Measurements from ENCODE around the gene LHFPL3. TPM values are rescaled to one million over a fixed set of nuclear protein-coding genes. Genes with fewer than 3 reads are reported as not detected.

LHFPL3 gene
- polyA plus RNA-seq, 1 of the 3 experiments (the other 2 are of a cell fraction) = not detected

- Histone ChIP-seq H2AFZ (ENCODE audit: low read depth) (no peak overlapping the region), H3K27ac (ENCODE audit: low read depth in 2 of 2, low read length in 1 of 2) (no peak overlapping the region), H3K79me2 (ENCODE audit: insufficient read depth) (no peaks in the 10 kb centered on the region), H3K9ac (no peak overlapping the region), H3K9me3 (no peaks in the 10 kb centered on the region), H3K4me3 (ENCODE audit: low read depth in 2 of 2, low read length in 1 of 2) (no peak overlapping the region), H3K27me3 (ENCODE audit: insufficient read depth) (peaks cover 29% of the 10 kb centered on the region), H3K9me2 (no peaks in the 10 kb centered on the region), H3K4me1 (ENCODE audit: control insufficient read depth in 1 of 2, insufficient read depth in 2 of 2, low read depth in 1 of 2, low read length in 1 of 2) (no peaks in the 10 kb centered on the region), H3K4me2 (no peak overlapping the region), H3K36me3 (replicated peaks in 1 of 2; ENCODE audit: control insufficient read depth in 1 of 2, insufficient read depth in 2 of 2, low read length in 1 of 2) (no peaks in the 10 kb centered on the region), H3F3A (replicated peaks; ENCODE audit: insufficient read depth) (no peaks in the 10 kb centered on the region), H4K20me1 (ENCODE audit: insufficient read depth) (no peaks in the 10 kb centered on the region; the same call in 1 of the 2 replicates)
- no peak for DNase-seq
- TF ChIP-seq USF1 (IDR thresholded peaks at IDR 0.05; ENCODE audit: borderline replicate concordance, low read depth) (no peak), CTCF (IDR thresholded peaks at IDR 0.05) (no peak), POLR2AphosphoS5 (IDR thresholded peaks at IDR 0.05; ENCODE audit: low read depth, low read length) (no peak), CHD2 (IDR thresholded peaks at IDR 0.05; ENCODE audit: low read length, partially characterized antibody) (no peak), NFIC (IDR thresholded peaks at IDR 0.05; ENCODE audit: borderline replicate concordance) (no peak), REST (IDR thresholded peaks at IDR 0.05; ENCODE audit: low read depth, low read length) (no peak), FOSL2 (IDR thresholded peaks at IDR 0.05; ENCODE audit: borderline replicate concordance, low read depth) (no peak), FOXM1 (IDR thresholded peaks at IDR 0.05; ENCODE audit: low read depth) (no peak), SMC3 (IDR thresholded peaks at IDR 0.05; ENCODE audit: low read depth, low read length) (no peak), PBX3 (IDR thresholded peaks at IDR 0.05) (no peak), TEAD4 (IDR thresholded peaks at IDR 0.05; ENCODE audit: borderline replicate concordance, insufficient read depth) (no peak), IRF3 (IDR thresholded peaks at IDR 0.05; ENCODE audit: low read depth, low read length) (no peak), TCF12 (IDR thresholded peaks at IDR 0.05) (no peak), GATA2 (CRISPR knock-in tag; IDR thresholded peaks at IDR 0.05) (no peak), MXI1 (IDR thresholded peaks at IDR 0.05; ENCODE audit: low read depth, low read length) (no peak), RCOR1 (IDR thresholded peaks at IDR 0.05; ENCODE audit: low read length) (no peak), YY1 (IDR thresholded peaks at IDR 0.05; ENCODE audit: low read depth) (no peak)
- POLR2A ChIA-PET = no interaction called here
- 0% methylated on average over 3 of the region's 3 CpGs for WGBS (ENCODE audit: low lambda C conversion rate)
- CTCF ChIA-PET = interaction anchor here (1.1 kb wide), 1 partner anchor 460 kb away, joined by 3 read pairs; no protein-coding TSS in a partner anchor
Measured at GRCh38 chr7:104801022-104801421, 472.6 kb downstream of the LHFPL3 start.

Data from SK-N-SH (cell line).